Stimulated activated CD8-positive, alpha-beta memory T cell treated with anti-CD3 and anti-CD28 coated beads, Interleukin-2, amount 100 ng/mL, for 48 hours (primary cell): ENCODE measurements around the gene SIRPA.

Source experiments
- DNase-seq, 2 donors: peaks; one replicate each; pipeline ENCODE4 v3.0.0-alpha.2; 2020; ENCODE audit warnings: low read depth in 2 of 2

SIRPA gene

GRCh38 chr20:1933465-1933870, 38.3 kb downstream of the SIRPA start:
- no peak for DNase-seq

- no peak for DNase-seq
Observed at GRCh38 chr20:1934156-1934555, 38.9 kb downstream of the SIRPA start.

- no peak for DNase-seq
Observed at GRCh38 chr20:1934721-1935573, 39.7 kb downstream of the SIRPA start.

GRCh38 chr20:1935696-1936366, 40.6 kb downstream of the SIRPA start:
- no peak for DNase-seq

- DNase-seq: no peak
Observed at GRCh38 chr20:1937316-1937976, 42.2 kb downstream of the SIRPA start.

GRCh38 chr20:1938464-1939269, 43.5 kb downstream of the SIRPA start:
- no peak for DNase-seq

GRCh38 chr20:1939270-1939595, 44.0 kb downstream of the SIRPA start:
- no peak for DNase-seq

- no peak for DNase-seq
Observed at GRCh38 chr20:1940581-1940980, 45.4 kb downstream of the SIRPA start.

- DNase-seq: no peak
Observed at GRCh38 chr20:1941226-1941625, 46.0 kb downstream of the SIRPA start.

GRCh38 chr20:1942061-1942460, 46.9 kb downstream of the SIRPA start:
- no peak for DNase-seq

- DNase-seq: no peak
Observed at GRCh38 chr20:1942486-1943274, 47.5 kb downstream of the SIRPA start.

- DNase-seq: no peak
Observed at GRCh38 chr20:1943275-1944002, 48.2 kb downstream of the SIRPA start.

- no peak for DNase-seq
Observed at GRCh38 chr20:1944345-1945091, 49.3 kb downstream of the SIRPA start.

- no peak for DNase-seq
Observed at GRCh38 chr20:1945134-1945618, 50.0 kb downstream of the SIRPA start.

GRCh38 chr20:1945660-1946059, 50.5 kb downstream of the SIRPA start:
- DNase-seq: no peak

GRCh38 chr20:1946442-1946761, 51.2 kb downstream of the SIRPA start:
- DNase-seq: no peak

GRCh38 chr20:1946762-1947534, 51.7 kb downstream of the SIRPA start:
- no peak for DNase-seq

GRCh38 chr20:1947535-1947846, 52.3 kb downstream of the SIRPA start:
- no peak for DNase-seq
